ENCODE measurements around the gene MCM10.

- TF ChIP-seq CTCF (conservative IDR thresholded peaks at IDR 0.05; ENCODE audit: low read depth in 2 of 2) = no peak
- TF ChIP-seq EZH2phosphoT487 (IDR thresholded peaks at IDR 0.05; ENCODE audit: unreplicated experiment) = no peak
- no peak for TF ChIP-seq POLR2AphosphoS5 (IDR thresholded peaks at IDR 0.05; ENCODE audit: low read depth)
- no peak for TF ChIP-seq REST (IDR thresholded peaks at IDR 0.05; ENCODE audit: unreplicated experiment)
- no peak for TF ChIP-seq EZH2 (IDR thresholded peaks at IDR 0.05; ENCODE audit: low read depth, unreplicated experiment)
- no peak for TF ChIP-seq ETS1 (IDR thresholded peaks at IDR 0.05)
- no peak for TF ChIP-seq CREB1 (CRISPR knock-in tag; IDR thresholded peaks at IDR 0.05; ENCODE audit: low read depth)
- no peak for TF ChIP-seq JUNB (IDR thresholded peaks at IDR 0.05; ENCODE audit: unreplicated experiment)
Observed at GRCh38 chr10:13144814-13145213, 16.5 kb upstream of the MCM10 start.

Data from GM23338 (cell line).